Gastrocnemius medialis (tissue), 4 donors: ENCODE data around the gene ZNF641. TPM values are rescaled to one million over a fixed set of nuclear protein-coding genes. Genes with fewer than 3 reads are reported as not detected.

ENCODE experiments used
- ATAC-seq, 2 donors: fragments of 150-250 bp; one replicate each; pipeline ENCODE4 v1.9.1; 2016
- DNase-seq, 2 donors: peaks; one replicate each; pipeline ENCODE4 v3.0.0-alpha.2; 2019
- H3K27ac ChIP-seq, 4 donors: fragments of 200-600 bp; sonication (generic); 1 replicate in 1 of 4; 2 replicates in 3 of 4; pipeline ENCODE4 v1.5.1; 2016 to 2018; ENCODE audit warnings: mild to moderate bottlenecking in 2 of 4, moderate library complexity in 1 of 4
- H3K27me3 ChIP-seq, 3 donors: fragments of 200-600 bp; sonication (generic) in 2 of 3; 1 replicate in 1 of 3; 2 replicates in 2 of 3; pipeline versions ENCODE4 v1.5.1 to v1.6.0; 2016 to 2019; ENCODE audit warnings: mild to moderate bottlenecking in 1 of 3, moderate library complexity in 1 of 3
- H3K36me3 ChIP-seq, 2 donors: fragments of 200-600 bp; sonication (generic) in 1 of 2; one replicate each; pipeline ENCODE4 v1.5.1; 2017 to 2018
- H3K4me1 ChIP-seq, 2 donors: fragments of 200-600 bp; sonication (generic) in 1 of 2; one replicate each; pipeline ENCODE4 v1.5.1; 2016 to 2017; ENCODE audit warnings: mild to moderate bottlenecking in 2 of 2
- H3K4me3 ChIP-seq, 4 donors: fragments of 200-600 bp; sonication (generic) in 3 of 4; 1 replicate in 1 of 4; 2 replicates in 3 of 4; pipeline ENCODE4 v1.5.1; 2016 to 2019; ENCODE audit warnings: mild to moderate bottlenecking in 2 of 4
- H3K9me3 ChIP-seq, 3 donors: fragments of 200-600 bp; sonication (generic) in 2 of 3; 1 replicate in 1 of 3; 2 replicates in 2 of 3; pipeline ENCODE4 v1.5.1; 2016 to 2019
- CTCF ChIP-seq, 5 experiments: fragments of 450-650 bp in 3 of 5; fragments of 200-600 bp in 2 of 5; sonication (generic) in 2 of 5; IDR thresholded peaks in 4 of 5; conservative IDR thresholded peaks in 1 of 5; 1 replicate in 4 of 5; 2 replicates in 1 of 5; pipeline ENCODE4 v1.5.1; 2016 to 2019; ENCODE audit warnings: antibody characterized with exemption in 5 of 5, mild to moderate bottlenecking in 3 of 5, moderate library complexity in 3 of 5
- POLR2A ChIP-seq, 2 donors: fragments of 450-650 bp; IDR thresholded peaks; one replicate each; pipeline ENCODE4 v1.6.1; 2017; ENCODE audit warnings: antibody characterized with exemption in 2 of 2, mild to moderate bottlenecking in 2 of 2, moderate library complexity in 2 of 2
- in situ Hi-C, 4 donors: fragments of 200-750 bp; cut with MboI; loops; one replicate each; pipeline versions ENCODE4 v1.15.0 to v1.8.0; 2017; ENCODE audit warnings: low sequenced_read_pairs in 4 of 4
- intact Hi-C: fragments of 100-400 bp; cut with DNase I; formaldehyde crosslinking; loops from one replicate; pipeline ENCODE4 v1.15.1; 2023; ENCODE audit warnings: low total_unique reads
- total RNA-seq, 4 donors: library from RNA; depleted of rRNA; stranded (reverse); fragments of >200 nt; gene quantifications; one replicate each; pipeline versions ENCODE4 v1.1.0 to v1.2.3, GENCODE V29; 2016

Gene ZNF641
- total RNA-seq, 4 donors from 2014 or later = 31.8 to 43.1 (median 34.2) TPM

GRCh38 chr12:48331399-48331798, 19.3 kb downstream of the ZNF641 start:
- Histone ChIP-seq H3K9me3 (no peaks in the 10 kb centered on the region), H3K4me1 (no peaks in the 10 kb centered on the region), H3K27me3 (no peaks in the 10 kb centered on the region), H3K4me3 (no peak overlapping the region), H3K36me3 (no peaks in the 10 kb centered on the region), H3K27ac (no peak overlapping the region)
- intact Hi-C loops = no loop called here
- no peak for TF ChIP-seq POLR2A (IDR thresholded peaks at IDR 0.05)
- no peak for TF ChIP-seq CTCF (IDR thresholded peaks at IDR 0.05 in 4 of 5, conservative IDR thresholded peaks at IDR 0.05 in 1 of 5)
- DNase-seq (no peak), ATAC-seq (no peak)
- in situ Hi-C loops = no loop called here

DNA sequence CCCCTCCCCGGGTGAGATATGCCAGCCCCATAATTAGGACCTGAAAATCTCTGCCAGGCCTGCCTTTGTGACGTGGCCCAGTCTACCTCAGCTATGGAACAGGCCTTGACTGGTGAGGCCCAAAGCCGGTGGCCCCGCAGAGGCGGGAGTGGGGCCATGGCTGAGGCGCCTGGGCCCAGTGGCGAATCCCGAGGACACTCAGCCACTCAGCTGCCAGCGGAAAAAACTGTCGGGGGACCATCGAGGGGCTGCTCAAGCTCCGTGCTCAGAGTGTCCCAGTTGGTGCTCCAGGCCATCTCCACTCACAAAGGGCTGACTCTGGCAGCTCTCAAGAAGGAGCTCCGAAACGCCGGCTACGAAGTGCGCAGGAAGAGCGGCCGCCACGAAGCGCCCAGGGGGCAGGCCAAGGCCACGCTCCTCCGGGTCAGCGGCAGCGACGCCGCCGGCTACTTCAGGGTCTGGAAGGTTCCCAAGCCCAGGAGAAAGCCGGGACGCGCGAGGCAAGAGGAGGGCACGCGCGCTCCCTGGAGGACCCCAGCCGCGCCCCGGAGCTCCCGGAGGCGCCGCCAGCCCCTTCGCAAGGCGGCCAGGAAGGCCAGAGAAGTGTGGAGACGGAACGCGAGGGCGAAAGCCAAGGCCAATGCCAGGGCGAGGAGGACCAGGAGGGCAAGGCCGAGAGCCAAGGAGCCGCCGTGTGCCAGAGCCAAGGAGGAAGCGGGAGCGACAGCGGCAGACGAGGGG, 21.4 kb downstream of the ZNF641 start:
- H3K27ac ChIP-seq = no peak overlapping the region
- no peaks in the 10 kb centered on the region for H3K27me3 ChIP-seq
- H3K4me3 ChIP-seq = no peak overlapping the region
- H3K4me1 ChIP-seq = no peaks in the 10 kb centered on the region
- TF ChIP-seq CTCF (IDR thresholded peaks at IDR 0.05 in 4 of 5, conservative IDR thresholded peaks at IDR 0.05 in 1 of 5) (no peak), POLR2A (IDR thresholded peaks at IDR 0.05) (no peak)
- ATAC-seq (no peak), DNase-seq (no peak)
- in situ Hi-C loops (no loop called here), intact Hi-C loops (no loop called here)
- no peaks in the 10 kb centered on the region for H3K9me3 ChIP-seq
- no peaks in the 10 kb centered on the region for H3K36me3 ChIP-seq

- no peak overlapping the region for H3K27ac ChIP-seq
- intact Hi-C loops = no loop called here
- TF ChIP-seq POLR2A (IDR thresholded peaks at IDR 0.05) (no peak), CTCF (IDR thresholded peaks at IDR 0.05 in 4 of 5, conservative IDR thresholded peaks at IDR 0.05 in 1 of 5) (no peak)
- no peak overlapping the region for H3K4me3 ChIP-seq
- no peaks in the 10 kb centered on the region for H3K4me1 ChIP-seq
- H3K9me3 ChIP-seq = no peaks in the 10 kb centered on the region
- H3K36me3 ChIP-seq = no peaks in the 10 kb centered on the region
- in situ Hi-C loops = no loop called here
- ATAC-seq (no peak), DNase-seq (no peak)
- H3K27me3 ChIP-seq = no peaks in the 10 kb centered on the region
Observed at GRCh38 chr12:48316491-48316890, 34.2 kb downstream of the ZNF641 start.

DNA sequence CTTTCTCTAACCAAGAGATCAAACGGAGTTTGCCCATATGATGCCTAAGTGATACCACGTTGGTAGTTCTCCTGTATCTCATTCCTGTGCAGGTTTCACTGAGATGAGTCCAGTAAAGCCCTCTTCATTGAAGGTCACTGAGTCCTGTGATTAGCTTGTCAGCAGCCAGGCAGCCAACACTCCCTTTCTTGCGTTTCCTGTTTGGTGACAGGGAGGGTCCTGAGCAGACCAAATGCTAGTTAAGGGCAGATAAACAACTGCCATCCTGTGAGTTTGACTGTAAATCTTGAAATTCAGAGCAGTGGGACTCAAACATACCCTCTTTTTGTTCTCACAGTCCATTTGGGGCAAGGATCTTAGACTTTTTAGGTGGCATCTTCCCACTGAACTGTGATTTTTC, 39.4 kb downstream of the ZNF641 start:
- H3K9me3 ChIP-seq = no peaks in the 10 kb centered on the region
- intact Hi-C loops (no loop called here), in situ Hi-C loops (no loop called here)
- no peak overlapping the region for H3K27ac ChIP-seq
- H3K4me1 ChIP-seq = no peaks in the 10 kb centered on the region
- no peaks in the 10 kb centered on the region for H3K36me3 ChIP-seq
- no peak for TF ChIP-seq POLR2A (IDR thresholded peaks at IDR 0.05)
- no peak for TF ChIP-seq CTCF (IDR thresholded peaks at IDR 0.05 in 4 of 5, conservative IDR thresholded peaks at IDR 0.05 in 1 of 5)
- H3K4me3 ChIP-seq = no peak overlapping the region
- H3K27me3 ChIP-seq = no peaks in the 10 kb centered on the region
- DNase-seq (no peak), ATAC-seq (no peak)

DNA sequence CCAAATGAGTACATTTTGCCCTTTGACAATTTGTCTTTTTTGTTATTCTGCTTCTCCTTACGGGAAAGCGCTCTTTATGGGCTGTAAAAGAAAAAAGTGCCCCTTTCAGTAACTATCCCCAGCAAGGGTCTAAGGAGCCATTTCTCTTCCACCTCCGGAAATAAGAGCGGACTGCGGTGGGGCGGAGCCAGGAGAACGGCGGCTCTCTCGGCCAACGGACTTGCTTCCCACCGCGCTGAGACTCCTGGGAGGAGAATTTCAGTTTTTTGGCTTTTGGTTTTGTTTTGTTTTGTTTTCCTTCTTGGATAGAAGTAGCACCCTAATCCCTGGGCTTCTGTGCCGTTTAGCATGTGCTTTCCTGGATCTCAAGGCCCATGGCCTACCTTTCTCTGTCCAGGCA, 43.5 kb downstream of the ZNF641 start:
- Histone ChIP-seq H3K27me3 (no peaks in the 10 kb centered on the region), H3K4me3 (no peak overlapping the region), H3K27ac (no peak overlapping the region), H3K4me1 (no peaks in the 10 kb centered on the region), H3K9me3 (no peaks in the 10 kb centered on the region), H3K36me3 (no peaks in the 10 kb centered on the region)
- TF ChIP-seq POLR2A (IDR thresholded peaks at IDR 0.05) (no peak), CTCF (IDR thresholded peaks at IDR 0.05 in 4 of 5, conservative IDR thresholded peaks at IDR 0.05 in 1 of 5) (no peak)
- ATAC-seq (no peak), DNase-seq (no peak)
- in situ Hi-C loops = no loop called here
- intact Hi-C loops = no loop called here
